GM18951 (cell line): ENCODE measurements around the gene ARGFX.
"Not testable (repeated sequence)": the region's sequence is repeated elsewhere in the genome, so short reads cannot be mapped to it uniquely, and the experiment has no call there.

Experiments used
- POLR2A ChIP-seq: IDR thresholded peaks from 4 replicates; pipeline ENCODE4 v1.6.1; 2011; ENCODE audit warnings: mild to moderate bottlenecking; ENCODE audit not compliant: insufficient read length, insufficient read depth; ENCODE audit errors: extremely low read depth
- in situ Hi-C: fragments of 300-500 bp; cut with MboI; formaldehyde crosslinking; loops from one replicate; pipeline ENCODE4 v1.12.0; 2022; ENCODE audit warnings: low sequenced_read_pairs, mixed read lengths, inconsistent platforms; ENCODE audit not compliant: unreplicated experiment

The ARGFX gene

DNA sequence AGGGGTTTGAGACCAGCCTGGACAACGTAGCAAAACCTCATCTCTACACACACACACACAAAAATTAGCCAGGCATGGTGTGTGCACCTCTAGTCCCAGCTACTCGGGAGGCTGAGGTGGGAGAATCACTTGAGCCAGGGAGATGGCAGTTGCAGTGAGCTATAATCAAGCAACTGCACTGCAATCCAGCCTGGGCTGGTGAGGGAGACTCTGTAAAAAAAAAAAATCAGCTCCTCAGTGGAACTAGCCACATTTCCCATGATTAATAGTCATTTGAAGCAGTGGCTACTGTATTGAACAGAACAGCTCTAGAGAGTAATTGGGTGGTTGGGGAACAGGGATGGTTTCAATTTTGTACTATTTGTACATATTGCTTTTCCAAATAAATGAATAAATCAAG, 13.9 kb downstream of the ARGFX start:
- in situ Hi-C loops, result no loop called here
- TF ChIP-seq POLR2A, result no peak

DNA sequence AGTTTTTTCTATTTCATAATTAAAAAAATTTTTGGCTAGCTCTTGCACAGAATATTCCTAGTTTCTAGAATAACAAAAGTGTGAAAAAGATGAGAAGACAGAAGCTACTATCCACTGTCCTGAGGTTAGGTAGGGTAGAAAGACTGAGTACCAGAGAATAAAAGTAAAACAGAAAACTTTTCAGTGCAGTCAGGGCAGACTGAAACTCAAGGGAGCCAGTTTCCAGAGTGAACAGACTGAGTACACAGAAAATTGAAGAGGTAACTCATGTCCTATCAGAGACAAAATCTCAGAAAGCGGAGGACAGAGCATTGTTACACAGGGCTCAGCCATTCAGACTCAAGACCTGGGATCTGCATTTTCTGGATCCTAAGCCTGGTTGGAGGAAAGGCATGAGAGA, 16.7 kb downstream of the ARGFX start:
- in situ Hi-C loops, result no loop called here
- TF ChIP-seq POLR2A, result no peak

DNA sequence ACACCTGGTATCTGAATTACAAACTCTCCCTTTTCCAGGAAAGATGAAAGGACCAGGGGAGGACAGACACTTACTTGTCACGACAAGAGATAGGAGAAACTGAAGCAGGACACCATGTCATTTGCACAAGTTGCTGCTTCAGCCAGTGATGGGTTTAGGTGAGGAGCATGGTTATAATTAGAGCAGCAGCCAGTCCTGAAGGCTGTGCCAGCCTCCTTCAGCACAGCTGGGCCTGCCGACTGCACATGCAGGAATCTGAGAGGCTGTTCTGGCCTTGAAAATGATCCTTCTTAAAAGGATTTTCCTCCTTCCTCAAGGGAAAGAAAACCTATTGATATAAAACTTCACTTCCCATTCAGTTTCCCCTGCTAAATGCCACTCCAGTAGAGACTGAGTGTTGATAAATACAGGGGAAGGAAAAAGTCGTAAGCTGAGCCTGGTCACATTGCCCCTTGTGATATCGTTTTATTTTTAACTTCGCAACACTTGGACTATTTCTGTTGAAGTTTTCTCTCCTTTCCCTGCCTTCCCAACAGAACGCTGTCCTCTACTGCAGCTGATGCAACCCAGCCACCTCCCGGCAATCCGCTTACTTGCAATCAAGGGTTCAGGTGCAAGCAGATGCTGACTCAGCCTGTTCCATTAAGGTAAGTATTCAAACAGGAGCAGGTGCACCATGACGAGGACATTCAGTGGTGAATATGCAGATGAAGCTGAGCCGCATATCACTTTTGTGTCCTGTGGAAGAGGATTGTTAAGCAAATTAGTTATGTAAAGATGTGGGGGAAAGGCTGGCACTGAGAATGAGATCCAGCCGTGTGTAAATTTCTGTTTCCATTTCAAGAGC, 25.3 kb downstream of the ARGFX start, which contains the start of gene FBXO40:
FBXO40 (plus strand) TSS at position 524 of the 847 bp plus-strand sequence. CDS start 27,197 bp downstream, outside the sequence.
- in situ Hi-C loops, result no loop called here
- no peak for TF ChIP-seq POLR2A

DNA sequence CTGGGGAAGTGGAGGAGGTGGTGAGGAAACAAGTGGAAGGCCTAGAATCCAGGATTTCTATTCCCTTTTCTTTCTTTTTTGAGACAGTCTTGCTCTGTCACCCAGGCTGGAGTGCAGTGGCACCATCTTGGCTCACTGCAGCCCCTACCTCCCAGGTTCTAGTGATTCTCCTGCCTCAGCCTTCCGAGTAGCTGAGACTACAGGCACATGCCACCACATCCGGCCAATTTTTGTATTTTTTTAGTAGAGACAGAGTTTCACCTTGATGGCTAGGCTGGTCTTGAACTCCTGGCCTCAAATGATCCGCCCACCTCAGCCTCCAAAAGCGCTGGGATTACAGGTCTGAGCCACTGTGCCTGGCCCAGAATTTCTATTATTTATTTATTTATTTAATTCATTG, 26.1 kb downstream of the ARGFX start:
- in situ Hi-C loops, result not testable (repeated sequence)

DNA sequence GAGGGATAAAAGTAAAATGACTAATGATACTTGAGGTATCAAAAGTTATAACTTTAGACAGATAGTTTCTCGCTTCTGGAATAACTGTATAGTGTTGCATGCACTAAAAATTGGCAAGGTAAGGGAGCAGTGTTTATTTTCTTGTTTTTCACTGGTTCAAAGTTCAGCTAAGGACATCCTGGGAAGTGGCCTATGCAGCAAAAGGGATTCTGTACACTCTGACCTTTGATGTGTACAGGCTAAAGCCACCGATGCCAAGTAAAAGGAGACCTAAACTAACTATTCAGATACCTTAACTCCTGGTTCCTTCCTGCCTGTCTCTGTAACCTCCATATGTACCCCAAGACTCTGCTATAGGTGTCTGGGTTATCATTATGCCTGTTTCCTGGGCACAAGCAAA, 27.1 kb downstream of the ARGFX start:
- no peak for TF ChIP-seq POLR2A
- in situ Hi-C loops, result no loop called here

DNA sequence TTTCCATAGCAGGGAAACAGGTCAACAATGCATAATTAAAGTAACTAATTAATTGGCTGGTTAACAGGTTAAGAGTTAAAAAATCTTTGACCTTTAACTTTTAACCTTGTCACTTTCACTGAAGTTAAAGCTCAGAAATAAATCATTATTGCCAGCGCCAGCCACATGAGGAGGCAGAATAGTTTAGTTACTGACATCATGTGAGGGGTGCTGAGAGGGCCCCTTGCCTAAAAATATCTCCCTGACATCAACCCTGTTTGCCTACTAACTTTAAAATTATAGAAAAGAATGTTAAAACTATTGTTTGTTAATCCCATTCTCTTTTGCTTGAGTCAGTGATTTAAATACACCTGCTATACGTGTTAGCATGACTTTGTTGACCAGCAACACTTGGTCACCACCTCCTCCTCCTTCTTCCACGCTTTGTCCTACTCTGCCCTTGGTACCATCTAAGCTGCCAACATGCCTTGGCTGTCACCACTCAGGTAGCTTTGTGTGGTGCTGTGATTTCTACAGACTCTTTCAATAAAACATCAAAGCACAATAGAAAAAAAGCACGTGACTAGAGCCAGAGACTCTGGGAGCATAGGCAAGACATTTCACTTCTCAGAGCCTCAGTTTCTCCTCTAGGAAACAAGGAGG, 28.1 kb downstream of the ARGFX start:
- TF ChIP-seq POLR2A, result no peak
- in situ Hi-C loops, result no loop called here

DNA sequence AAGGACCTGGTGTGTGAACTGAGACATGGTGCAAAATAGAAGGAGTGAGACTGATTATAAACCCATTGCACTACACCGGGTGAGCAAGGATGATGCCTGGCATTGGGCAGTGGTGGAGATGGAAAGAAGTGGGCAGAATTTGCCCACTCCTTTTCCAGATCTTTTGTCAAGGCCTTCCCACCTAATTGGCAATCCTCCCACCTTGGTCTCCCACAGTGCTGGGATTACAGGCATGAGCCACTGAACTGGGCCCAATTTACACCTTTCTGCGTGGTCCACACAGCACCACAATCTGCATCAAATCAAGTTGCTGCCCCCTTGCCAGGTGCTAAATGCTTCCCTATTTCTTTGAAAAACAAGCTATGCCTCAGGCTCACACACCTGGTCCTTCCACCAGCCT, 30.8 kb downstream of the ARGFX start:
- TF ChIP-seq POLR2A, result no peak
- in situ Hi-C loops, result no loop called here

DNA sequence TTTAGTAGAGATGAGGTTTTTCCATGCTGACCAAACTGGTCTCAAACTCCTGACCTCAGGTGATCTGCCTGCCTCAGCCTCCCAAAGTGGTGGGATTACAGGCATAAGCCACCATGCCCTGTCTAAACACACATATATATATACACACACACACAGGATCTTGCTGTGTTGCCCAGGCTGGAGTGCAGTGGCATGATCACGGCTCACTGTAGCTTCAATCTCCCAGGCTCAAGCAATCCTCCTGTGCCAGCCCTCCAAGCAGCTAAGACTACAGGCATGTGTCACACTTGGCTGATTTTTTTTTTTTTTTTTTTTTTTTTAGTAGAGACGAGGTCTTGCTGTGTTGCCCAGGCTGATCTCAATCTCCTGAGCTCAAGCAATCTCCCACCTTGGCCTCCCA, 32.2 kb downstream of the ARGFX start:
- in situ Hi-C loops, result not testable (repeated sequence)

DNA sequence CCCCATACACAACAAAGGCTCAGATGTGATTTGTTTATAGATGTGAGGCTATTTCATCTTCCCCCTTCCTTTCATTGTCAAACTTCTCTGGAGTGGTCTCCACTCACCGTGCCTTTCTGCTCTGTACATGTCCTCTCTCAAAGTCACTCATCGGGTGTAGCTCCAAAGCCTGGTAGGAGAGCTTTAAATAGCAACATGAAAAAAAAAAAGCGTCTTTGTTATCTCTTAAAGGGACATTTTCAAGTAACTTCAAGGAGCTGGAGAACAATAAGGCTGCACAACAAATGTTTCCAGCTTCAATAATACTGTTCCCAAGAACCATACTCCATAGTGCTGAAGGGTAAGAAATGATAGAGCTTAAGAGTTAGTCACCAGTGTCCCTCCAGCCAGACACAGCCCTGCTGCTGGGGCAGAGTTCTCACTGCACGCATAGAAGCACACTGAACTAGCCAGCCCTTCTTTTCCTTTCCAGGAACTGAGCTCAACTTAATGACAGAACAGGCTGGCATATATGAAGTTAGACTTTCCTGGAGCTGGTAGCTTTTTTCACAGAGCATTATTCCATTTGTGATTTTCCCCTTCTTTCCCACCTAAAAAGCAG, 33.6 kb downstream of the ARGFX start:
- in situ Hi-C loops, result no loop called here

DNA sequence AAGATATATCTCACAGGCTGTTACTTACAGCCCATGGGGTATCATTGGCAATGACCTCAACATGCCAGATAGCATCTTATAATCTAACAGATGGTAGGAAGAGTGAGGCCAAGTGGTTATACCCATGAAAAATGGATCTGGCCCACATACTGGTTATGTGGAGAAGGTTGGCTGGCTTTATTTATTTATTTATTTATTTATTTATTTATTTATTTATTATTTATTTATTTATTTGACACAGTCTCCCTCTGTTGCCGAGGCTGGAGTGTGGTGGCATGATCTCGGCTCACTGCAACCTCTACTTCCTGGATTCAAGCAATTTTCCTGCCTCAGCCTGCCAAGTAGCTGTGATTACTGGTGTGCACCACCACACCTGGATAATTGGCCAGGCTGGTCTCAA, 37.0 kb downstream of the ARGFX start:
- TF ChIP-seq POLR2A, result no peak
- in situ Hi-C loops, result no loop called here

More for the DNA sequence above, 33.6 kb downstream of the ARGFX start:
- TF ChIP-seq POLR2A, result no peak

DNA sequence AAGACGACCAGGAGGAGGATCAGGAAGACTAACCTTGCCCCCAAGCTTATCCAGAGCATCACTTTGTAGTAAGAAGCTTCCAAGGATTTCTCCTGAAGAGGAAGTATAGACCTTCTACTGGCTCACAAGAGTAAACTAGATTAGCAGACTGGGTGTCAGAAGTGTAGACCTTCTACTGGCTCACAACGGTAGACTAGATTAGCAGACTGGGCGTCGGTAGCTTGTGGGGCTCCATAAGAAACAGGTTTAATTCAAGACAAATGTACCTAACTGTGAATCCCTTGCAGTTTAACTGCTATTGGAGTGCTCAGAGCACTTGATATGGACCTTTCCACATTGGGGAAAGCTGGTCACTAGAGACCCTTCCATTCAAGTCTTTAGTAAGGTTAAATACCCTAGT, 38.4 kb downstream of the ARGFX start:
- TF ChIP-seq POLR2A, result no peak
- in situ Hi-C loops, result no loop called here
